GM19452 (cell line): Measurements from ENCODE around the gene KCNE1.

ENCODE experiments used
- ATAC-seq: cut with Tn5 transposase; IDR thresholded peaks from one replicate; pipeline ENCODE4 v1.9.1; 2021; ENCODE audit not compliant: unreplicated experiment

The KCNE1 gene

DNA sequence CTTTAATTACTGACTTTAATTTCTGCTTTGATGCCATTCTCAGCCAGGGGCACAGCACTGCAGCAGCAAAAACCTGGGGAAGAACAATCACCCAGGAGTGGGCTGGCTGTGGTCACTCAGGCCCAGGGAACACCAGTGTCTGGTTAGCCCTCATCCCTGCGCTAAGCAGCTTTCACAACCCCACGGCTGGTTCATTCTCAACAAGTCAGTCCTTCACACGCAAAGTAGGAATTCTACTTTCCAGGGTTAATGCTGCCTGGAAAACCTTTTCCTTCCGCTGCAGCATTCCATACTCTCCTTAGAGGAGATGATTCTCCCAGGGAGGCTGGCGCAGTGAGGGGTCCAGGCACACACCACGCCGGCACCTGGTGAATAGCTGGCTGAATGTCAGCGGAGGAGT is 24.3 kb upstream of the KCNE1 start:
- ATAC-seq = no peak

DNA sequence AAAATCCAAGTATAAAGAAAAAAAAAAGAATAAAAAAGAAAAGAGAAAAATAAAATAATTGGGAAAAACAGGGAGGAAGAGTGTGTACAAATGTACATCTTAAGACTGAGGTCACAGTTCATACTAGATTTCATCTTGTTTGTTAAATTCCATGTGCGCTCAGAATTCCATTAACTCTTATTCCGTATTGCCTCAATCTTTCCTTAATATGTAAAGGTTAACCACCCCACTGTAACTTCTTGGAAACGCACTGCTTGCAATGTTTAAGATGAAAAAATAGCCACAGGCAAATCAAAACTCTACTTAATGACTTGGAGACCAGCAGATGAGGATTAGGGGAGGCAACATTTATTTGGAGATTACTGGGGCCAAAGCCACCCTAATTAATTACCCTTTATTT is 23.9 kb upstream of the KCNE1 start:
- ATAC-seq = no peak

DNA sequence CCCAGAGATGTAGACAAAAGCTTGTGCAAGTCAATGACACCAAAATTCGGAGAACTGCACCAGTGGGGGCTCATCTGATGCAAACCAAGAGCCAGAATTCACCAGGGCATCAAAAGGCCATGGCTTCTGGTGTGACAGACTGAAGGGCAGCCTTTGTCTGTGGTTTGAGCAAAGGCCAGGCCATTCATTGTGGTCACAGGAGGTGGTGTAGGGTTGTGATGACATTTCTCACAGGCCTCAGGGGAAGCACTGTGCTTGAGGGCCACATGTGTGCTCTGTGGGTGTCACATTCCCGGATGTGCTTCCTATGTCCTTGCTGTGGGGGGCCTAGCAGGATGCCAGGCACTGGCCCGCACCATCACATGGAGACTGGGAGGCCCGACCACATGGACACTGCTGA is 22.5 kb upstream of the KCNE1 start:
- ATAC-seq = no peak

DNA sequence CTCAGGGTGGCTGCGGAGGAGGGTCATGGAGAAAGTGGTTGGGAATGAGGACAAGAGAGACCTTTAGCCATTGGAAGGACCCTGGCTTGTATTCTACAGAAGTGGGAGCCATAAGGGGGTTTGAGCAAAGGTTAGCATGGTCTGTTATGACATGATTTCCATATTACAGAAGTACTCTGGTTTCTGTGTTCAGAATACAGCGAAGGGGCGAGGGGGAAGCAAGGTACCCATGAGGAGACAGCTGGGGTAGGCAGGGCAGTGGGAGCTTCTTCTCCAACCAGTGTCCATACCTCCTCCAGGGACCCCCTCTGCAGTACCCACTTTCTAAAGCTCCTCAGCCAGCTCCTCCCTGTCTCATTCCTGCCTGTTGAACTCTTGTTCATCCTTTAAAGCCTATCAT is 21.9 kb upstream of the KCNE1 start:
- no peak for ATAC-seq

DNA sequence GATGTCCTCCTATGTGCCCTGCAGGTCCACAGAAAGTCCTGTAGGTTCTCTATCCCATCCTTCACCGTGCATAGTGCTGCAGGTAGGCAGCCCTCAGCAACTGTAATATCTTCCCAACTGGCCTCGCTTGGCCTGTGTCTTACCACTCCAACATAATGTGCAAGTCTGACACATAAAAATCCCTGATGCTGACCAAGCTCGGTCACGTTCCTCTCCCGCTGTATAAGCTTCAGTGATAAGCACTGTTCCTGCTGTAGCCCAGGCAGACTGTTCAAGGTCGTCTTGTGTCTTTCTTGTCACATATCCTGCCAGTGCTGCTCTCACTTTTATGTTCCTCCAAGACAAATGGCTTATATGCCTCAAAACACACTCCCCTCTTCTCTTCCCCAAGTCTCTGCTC is 19.4 kb upstream of the KCNE1 start:
- no peak for ATAC-seq

DNA sequence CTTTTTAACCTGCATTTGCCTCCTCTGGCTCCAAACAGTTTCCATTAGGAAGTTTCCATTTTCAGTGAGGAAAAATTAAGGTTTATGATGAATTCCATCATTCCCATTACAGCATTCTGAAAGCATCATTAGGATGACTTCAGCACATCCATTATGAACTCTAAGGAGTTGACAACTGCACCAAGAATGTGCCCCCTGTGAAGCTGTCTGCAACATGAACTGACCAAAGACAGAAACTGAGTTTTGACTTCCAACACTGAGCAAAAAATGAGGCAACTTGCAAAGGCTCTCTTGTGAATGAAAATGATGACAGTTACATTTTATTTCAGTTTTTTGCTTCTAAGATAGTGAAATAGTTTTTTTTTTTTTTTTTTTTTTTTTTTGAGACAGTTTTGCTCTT is 18.3 kb upstream of the KCNE1 start:
- no peak for ATAC-seq

DNA sequence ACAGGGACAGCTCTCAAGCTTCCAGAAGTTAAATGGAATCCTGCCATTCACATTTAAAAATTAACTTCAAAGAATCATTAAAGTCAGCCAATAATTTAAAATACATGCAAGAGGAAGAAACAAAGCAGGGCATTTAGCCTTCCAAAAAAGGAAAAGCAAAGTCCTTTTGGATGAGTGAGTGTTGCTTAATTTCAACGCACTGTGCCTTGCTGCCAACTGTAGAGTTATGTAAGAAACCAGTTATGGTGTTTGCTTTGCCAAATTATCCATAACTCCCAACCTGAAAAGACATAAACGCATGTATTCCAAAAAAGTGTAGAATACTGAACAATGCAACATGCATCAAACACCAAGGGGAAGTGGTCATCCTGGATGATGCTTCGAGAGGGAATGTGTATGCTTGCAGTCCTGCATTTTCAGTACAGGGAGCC is 16.1 kb upstream of the KCNE1 start:
- no peak for ATAC-seq

DNA sequence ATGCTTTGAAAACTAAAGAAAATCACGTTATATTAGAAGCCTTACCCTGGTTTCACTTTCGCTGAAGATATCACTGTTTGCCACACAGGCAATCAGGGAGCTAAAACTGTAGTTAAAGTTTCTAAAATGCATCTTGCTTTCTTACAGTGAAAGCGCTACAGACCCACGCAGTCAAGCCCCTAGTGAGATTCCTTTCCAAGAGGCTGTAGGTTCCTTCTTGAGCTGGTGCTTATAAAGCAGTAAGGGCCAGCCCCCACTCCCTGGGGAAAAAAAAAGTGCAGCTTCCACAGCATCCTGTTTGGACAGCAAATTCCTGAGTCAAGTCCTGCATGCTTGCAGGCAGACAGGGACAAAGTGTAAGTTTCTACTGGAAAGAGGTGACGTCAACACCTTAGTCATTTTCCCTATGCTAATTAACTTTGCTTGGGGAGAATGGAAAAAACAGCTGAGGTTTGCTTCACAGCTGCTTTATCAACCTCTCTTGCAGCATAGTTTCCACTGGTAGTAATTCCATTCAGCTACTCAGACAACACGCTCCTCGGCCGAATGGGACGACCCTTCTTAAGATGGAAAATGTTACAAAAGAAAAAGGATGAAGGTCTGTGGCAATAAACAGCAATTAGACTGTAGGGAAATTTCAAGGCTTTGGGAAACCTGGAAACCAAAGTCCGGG is 14.7 kb upstream of the KCNE1 start:
- ATAC-seq = no peak

DNA sequence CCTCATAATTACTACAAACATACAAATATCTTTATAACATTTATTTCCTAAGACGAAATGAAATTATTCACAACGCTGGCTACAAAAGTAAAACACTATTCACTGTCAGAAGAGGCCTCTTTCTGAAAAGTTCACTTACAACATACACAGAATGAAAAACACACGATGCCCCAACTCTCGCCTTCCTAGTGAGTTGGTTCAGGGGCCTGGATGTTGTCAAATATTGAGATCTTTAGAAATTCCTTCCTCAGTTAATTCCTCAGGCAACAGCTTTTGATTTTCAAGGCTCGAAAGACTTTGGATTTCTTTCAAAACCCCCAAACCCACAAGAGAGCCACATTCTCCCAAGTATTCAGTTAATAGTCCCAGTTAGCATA is 14.2 kb upstream of the KCNE1 start:
- ATAC-seq = no peak

DNA sequence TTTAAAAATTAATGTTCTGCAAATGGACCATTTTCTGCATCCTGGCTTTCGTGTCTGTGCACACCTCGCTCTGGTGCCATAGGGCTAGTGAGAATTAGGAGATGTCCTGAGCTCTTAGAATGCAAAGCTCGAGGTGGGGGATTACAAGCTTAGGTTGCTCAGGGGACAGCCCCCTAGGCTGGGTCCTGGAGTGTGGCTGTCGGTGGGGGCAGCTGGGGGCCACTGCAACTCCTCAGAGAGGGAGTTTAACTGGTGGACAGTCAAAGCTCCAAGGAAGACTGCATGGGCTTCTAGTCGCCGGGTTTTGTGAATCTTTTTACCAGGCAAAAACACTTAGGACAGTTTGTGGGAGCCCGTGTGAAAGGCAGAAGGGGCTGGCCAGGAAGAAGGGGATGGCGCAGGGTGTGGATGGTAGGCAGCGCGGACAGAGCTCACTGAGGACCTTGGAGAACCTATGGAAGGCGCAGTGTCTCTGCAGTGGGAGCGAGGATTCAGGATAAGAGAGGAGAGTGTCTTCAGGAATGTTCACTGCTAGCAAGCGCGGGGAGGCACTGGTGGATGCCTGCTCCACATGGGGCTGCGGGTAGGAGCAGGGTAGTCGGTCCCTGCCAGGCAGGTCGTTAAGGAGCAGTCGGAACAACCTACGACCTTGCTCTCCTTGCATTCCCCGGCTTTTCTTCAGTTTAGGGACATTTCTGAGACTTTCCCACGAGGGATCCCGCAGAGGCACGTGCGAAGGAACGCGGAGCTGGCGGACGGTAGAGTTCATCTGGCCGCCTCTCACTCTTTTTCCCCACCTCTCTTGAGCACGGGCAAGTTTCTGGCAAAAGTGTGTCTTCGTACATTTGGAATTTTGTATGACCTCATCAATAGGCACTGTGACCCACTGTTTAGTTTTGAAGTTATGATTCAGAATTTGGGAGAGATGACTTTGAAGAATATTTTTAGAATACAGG is 12.9 kb upstream of the KCNE1 start:
- ATAC-seq = no peak

DNA sequence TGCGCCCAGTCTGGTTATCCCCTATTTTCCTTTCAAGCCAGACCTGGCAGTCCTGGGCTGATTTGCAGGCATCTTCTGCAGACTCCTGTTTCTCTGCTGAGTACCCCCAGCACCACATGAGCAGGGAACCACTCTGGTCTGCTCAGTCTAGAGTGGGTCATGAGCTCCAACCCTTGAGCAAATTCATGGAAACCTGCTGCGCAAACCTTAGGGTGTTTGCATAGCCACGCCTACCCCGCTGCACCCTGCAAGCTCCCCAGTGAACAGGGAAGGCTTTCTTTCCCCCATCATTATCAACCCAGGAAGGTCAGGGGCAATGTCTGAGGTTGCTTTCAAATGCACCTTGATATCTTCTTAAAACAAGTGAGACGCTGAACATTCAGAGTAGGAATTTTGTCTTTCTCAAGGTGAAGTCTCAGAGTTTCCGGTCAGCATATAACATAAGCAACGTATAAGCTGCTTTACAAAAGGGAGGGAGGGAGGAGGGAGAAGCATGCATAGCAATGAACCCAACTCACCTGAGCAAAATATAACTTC is 11.1 kb upstream of the KCNE1 start:
- ATAC-seq = no peak

DNA sequence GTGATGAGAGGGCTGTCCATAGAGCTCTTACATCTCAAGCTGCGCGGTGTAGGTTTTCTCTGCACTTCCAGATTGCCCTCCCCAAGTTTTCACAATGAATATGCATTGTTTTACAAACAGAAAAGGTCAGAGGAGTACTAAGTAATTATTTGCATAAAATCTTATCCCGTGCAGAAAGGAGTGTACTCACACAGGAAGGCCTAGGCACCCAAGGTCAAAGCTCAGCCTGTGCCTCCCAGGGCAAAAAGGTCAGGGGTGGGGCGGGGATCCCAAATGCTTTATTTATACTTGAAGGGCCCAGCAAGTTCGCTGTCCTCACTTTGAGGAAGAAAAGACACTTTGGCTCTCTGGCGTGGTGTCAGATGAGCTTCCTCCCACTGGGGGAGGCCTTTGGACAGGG is 10.3 kb upstream of the KCNE1 start:
- no peak for ATAC-seq

DNA sequence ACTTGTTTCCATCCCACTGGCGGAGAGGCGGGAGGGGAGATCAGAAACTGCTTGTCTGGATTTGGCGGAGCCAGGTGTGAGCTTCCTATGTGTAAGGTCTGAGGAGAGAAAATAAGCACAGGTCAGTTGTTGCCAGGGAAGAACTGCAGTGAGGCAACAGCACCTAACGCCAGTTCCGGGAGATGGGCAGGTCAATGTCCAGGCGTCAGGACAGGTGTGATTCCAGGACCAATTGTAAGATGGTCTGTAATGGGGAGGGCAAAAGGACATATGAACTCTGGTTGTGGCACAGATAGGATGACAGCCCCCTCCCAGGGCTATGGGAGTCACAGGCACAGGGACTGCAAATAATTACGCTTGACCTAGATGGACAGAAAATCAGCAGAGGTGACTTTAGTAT is 9.6 kb upstream of the KCNE1 start:
- ATAC-seq = no peak

DNA sequence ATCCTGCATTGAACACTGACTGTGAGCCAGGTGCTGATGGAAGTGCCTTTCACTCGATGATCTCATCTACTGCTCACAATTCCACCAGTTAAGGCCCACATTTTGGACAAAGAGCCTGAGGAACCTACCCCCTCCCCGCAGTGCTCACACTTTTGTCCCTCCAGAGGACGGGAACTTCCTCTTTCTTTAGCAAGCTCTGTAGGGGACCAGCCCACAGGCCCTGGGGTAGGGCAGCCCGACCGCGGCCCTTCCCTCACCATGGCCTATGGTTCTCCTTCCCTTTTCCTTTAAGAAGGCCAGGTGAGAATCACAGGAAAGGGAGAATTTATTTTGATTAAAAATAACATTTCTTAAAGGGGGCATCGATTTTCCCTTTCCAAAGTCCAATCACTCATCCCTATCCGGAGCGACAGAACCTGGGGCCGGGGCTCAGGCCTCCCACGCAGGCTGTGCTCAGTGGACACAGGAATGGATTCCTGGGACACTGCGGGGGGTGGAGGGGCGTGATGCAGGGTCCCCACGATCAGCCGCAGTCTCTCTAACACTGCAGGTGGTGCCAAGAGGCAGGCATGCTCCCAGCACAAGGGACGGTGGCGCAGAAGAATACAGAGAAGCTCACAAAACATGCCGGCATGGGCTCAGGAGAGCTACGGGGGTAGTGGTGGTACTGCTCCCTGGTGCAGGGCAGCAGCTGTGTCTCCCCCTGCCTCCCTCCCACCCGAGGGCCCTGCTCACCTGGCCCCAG is 8.9 kb upstream of the KCNE1 start:
- no peak for ATAC-seq

DNA sequence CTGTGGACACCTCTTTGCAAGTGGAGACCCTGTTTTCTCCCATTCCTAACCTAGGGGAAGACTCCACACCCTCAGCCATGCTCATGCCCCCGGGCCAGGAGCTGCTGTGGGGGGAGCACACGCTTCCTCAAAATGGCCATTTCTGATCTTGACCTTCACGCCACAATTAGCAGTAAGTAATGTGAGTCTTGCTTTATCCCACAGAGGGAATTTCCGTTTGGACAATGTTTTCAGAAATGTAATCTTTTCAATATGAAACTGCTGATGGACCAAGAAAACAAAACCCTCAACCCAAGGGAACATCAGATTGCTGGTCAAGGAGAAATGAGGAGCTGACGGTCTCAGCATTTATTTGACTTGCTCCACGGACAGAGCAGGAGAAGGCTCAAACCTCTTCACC is 8.3 kb upstream of the KCNE1 start:
- ATAC-seq = no peak

DNA sequence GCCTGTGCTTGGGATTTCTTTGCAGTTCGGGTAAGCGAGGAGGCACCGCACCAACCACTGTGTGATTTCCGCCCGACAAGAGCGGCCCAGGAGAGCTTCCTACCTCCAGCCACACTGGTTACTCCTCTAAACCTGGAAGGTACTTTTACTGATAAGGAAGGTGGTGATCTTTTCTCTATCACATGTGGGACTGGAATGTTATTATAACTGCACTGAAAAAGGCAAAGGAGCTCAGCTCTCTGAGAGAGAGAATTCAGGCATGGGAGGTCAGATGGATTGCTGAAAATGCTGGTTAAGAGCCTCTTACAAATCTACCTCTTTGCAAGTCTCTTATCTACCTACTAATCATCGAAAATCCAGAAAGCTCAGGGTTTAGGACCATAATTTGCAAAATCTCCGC is 7.7 kb upstream of the KCNE1 start:
- ATAC-seq = no peak

DNA sequence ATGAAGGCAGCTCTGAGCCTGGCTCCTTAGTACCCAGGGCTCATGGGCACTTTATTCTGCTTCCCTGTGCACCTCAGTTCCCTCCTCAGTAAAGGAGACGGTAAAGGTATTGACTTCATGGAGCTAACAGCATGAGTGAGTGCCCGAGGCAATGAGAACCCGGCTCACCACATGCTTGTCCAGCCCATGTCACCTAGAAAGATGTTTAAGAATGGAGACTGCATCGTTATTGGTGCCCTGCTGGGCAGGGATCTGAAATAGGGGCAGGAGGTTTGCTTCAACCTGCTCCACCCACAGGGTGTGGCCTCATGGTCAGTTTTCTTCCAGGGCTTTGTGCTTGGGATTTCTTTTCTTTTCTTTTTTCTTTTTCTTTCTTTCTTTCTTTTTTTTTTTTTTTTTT is 7.0 kb upstream of the KCNE1 start:
- no peak for ATAC-seq

DNA sequence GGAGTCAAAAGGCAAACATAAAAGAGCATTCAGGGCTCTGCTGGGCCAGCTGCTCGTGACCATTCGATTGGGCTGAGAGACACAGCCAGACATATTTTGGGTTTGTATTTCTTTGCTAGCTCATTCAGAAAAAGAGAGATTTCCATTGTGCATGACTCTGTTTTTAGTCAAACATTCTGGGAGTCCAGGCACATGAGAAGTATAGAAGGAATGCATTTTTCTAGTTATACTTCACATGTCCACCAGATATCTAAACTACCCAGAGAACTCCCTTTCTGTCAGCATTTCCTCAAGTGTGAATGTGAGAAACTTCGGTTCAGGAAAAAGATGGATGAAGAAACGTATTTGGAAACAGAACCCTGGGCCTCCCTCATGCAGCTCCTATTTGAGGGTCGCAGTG is 6.3 kb upstream of the KCNE1 start:
- no peak for ATAC-seq

DNA sequence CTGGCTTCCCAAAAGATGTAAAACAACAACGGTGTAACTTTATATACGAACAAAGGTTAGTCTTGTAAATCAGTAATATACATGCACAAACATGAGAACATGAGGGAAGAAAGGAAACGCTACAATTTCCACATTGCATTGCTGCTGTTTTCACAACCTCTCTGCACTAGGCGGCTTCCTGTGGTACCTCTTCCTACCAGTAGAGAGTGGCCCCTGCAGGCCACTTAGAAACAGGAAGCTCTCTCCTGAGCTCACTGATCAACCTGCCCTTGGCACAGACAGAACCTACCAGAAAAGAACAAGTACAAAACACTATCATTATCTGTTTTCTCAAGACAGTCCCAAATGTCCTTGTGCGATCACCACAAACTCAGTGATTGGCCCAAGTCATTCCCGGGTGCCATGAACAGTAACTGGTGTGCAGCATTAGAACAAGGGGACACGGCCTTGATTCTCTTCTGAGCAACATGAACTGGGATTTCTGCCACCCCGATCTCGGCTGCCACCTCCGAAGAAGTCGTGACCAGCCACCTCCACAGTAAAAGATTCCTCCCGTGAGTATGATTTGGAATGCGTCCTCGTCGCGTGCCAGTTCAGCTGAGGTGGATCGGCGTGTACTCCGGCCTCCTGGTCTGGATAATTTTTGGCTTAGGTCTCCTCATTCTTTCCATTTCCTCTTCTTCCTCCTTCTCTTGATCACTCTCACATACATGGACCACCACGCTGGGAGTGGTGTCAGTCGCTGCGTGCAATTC is 5.7 kb upstream of the KCNE1 start:
- no peak for ATAC-seq

DNA sequence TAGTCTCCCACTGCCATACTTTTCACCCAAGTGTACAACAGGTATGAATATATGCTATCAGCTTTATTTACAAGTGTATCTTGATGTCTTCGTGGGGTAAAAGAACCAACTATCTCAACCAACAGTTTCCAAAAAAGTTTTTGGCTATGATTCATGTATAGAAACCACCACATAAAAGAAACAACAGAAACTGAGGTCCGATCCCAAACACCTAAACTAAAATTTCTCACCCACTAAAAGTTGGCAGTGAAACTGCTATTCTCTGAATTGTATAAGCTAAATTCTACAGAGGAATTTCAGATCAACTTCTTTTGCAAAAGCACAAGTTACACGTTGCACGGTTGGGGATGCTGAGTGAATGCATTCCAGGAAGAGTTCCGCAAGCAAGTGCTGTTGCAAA is 5.0 kb upstream of the KCNE1 start:
- no peak for ATAC-seq

DNA sequence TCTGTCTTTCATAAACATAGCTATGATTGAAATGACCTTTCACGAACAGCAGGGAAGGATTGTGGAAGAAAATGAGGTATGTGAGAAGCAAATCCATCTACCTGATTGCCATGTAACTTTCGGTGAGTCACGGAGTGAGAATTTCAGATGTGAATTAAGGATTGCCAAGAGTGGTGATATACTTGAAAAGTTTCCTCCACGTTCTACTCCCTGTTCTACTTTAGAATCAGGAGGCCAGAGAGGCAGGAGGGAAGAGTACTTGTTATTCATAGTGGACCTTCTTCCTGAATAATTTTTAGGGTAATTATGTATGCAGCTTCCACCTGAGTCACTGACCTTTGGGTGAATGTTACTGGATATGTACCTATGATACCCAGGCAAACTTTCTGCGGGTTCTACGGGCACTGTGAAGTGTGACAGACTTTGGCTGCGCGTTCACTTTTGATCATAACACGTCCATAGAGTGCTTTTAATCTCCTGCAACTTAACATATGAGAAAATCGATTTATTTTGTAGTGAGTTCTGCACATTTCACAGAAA is 2.6 kb upstream of the KCNE1 start:
- no peak for ATAC-seq
